ENCODE data around the gene SYNPO2. TPM values are rescaled to one million over a fixed set of nuclear protein-coding genes. Genes with fewer than 3 reads are reported as not detected.

SYNPO2 gene
- total and polyA plus RNA-seq, 2 of the 8 experiments (the other 6 are each of a cell fraction or from before 2014, with no cell fraction given), result 0.50 to 4.2 TPM

DNA sequence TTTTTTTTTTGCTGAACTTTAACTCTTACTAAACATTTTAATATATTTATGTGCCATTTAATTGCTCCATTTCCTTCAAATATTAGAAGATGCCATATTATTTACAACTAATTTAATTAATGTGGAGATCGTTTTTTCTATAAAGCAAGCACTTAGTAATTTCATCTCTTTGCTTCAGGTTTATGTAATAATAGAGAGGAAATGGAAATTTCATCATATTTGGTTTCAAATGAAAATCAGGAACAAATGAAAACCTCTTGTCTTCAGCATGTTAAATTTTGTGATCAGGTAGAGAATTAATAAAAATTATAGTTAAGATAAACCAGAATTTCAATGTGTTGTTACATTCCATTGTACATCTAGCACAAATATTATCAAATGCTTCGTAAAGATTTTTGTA, 120.1 kb downstream of the SYNPO2 start:
- Histone ChIP-seq H4K91ac (replicated peaks; ENCODE audit: insufficient read length, low read length) (no peak overlapping the region), H3K27ac (ENCODE audit: low read depth, low read length) (no peak overlapping the region), H4K8ac (ENCODE audit: extremely low read depth, insufficient read depth, low read length) (no peak overlapping the region), H2BK120ac (replicated peaks; ENCODE audit: low read depth, low read length) (no peak overlapping the region), H3K14ac (ENCODE audit: insufficient read length) (no peak overlapping the region), H3K79me1 (ENCODE audit: low read depth, low read length) (no peaks in the 10 kb centered on the region), H3K9ac (replicated peaks in 1 of 4; ENCODE audit: extremely low read depth in 1 of 4, low read depth in 3 of 4, low read length in 3 of 4) (no peak overlapping the region), H2BK15ac (ENCODE audit: low read length) (no peak overlapping the region), H2AFZ (ENCODE audit: low read length) (no peak overlapping the region), H3K23me2 (ENCODE audit: low read depth, low read length) (no peaks in the 10 kb centered on the region), H3K27me3 (replicated peaks in 1 of 4; ENCODE audit: control insufficient read depth in 3 of 4, extremely low read depth in 1 of 4, insufficient read depth in 3 of 4, low read length in 3 of 4) (no peaks in the 10 kb centered on the region), H3K23ac (ENCODE audit: insufficient read length) (no peak overlapping the region), H3K4me2 (ENCODE audit: insufficient read depth in 1 of 2, low read depth in 2 of 2, low read length in 2 of 2) (no peak overlapping the region), H3K79me2 (ENCODE audit: control insufficient read depth in 1 of 2, insufficient read depth in 2 of 2, low read length in 2 of 2) (no peaks in the 10 kb centered on the region), H4K20me1 (replicated peaks in 1 of 2; ENCODE audit: control insufficient read depth in 1 of 2, insufficient read depth in 2 of 2, low read length in 2 of 2) (no peaks in the 10 kb centered on the region), H2BK12ac (ENCODE audit: low read depth, low read length) (no peak overlapping the region), H2BK20ac (ENCODE audit: low read length) (no peak overlapping the region), H3K36me3 (ENCODE audit: control insufficient read depth in 2 of 4, insufficient read depth in 4 of 4, low read length in 3 of 4) (no peaks in the 10 kb centered on the region), H3K9me3 (ENCODE audit: insufficient read depth in 2 of 2, low read depth in 1 of 2, low read length in 1 of 2) (no peaks in the 10 kb centered on the region), H3K18ac (ENCODE audit: extremely low read depth, low read length) (no peak overlapping the region), H4K5ac (ENCODE audit: insufficient read length, low read depth, low read length) (no peak overlapping the region), H3K4ac (replicated peaks; ENCODE audit: insufficient read length, low read depth, low read length) (no peak overlapping the region), H2BK5ac (ENCODE audit: low read depth, low read length) (no peak overlapping the region), H3K4me3 (ENCODE audit: extremely low read depth in 1 of 4, insufficient read depth in 2 of 4, low read depth in 3 of 4, low read length in 4 of 4) (no peak overlapping the region), H2AK5ac (ENCODE audit: low read depth, low read length) (no peak overlapping the region), H3K4me1 (replicated peaks in 1 of 4; ENCODE audit: control insufficient read depth in 3 of 4, insufficient read depth in 4 of 4, low read length in 3 of 4) (no peaks in the 10 kb centered on the region), H3K56ac (replicated peaks; ENCODE audit: insufficient read length, low read depth, low read length) (no peak overlapping the region)
- TF ChIP-seq YY1 (IDR thresholded peaks at IDR 0.05; ENCODE audit: low read depth, low read length) (no peak), TAF7 (optimal IDR thresholded peaks at IDR 0.05; ENCODE audit: borderline replicate concordance, low read depth, low read length) (no peak), CTCF (IDR thresholded peaks at IDR 0.05; ENCODE audit: control extremely low read depth in 1 of 3, insufficient read depth in 1 of 3, low read depth in 1 of 3, low read length in 3 of 3) (no peak), SUZ12 (IDR thresholded peaks at IDR 0.05; ENCODE audit: low read length) (no peak)
- no peak for DNase-seq (ENCODE audit: low read depth in 1 of 2, low spot score in 2 of 2)
- ChIA-PET POLR2A (ENCODE audit: partially characterized antibody) (no interaction called here), CTCF (ENCODE audit: partially characterized antibody) (interaction anchor here (0.5 to 0.6 kb wide), 2 partner anchors 91 to 686 kb away, joined by 3 to 4 read pairs; no protein-coding TSS in a partner anchor)
- FAIRE-seq, result no peak
- 82% methylated on average over 2 of the region's 2 CpGs; no CpG with 5 or more reads in 1 of the 2 experiments for WGBS, 2 experiments (ENCODE audit: extremely low coverage in 1 of 2, insufficient coverage in 1 of 2, insufficient read length in 1 of 2, insufficient replicate concordance in 2 of 2, low coverage in 1 of 2, low lambda C conversion rate in 2 of 2, missing lambda C conversion rate in 1 of 2)

Measured in H1 (cell line).